Neural cell (in vitro differentiated cells): ENCODE measurements around the gene ARHGAP24. TPM values are rescaled to one million over a fixed set of nuclear protein-coding genes. Genes with fewer than 3 reads are reported as not detected.
A peak's percentile ranks its signal among the peaks of the same experiment; 100 is the strongest.

Source experiments
- H2AFZ ChIP-seq: fragments of 200-600, 300-800 bp; sonication (generic), shearing (Covaris generic); 2 replicates; pipeline ENCODE4 v1.6.0; 2014; ENCODE audit warnings: low read depth, mild to moderate bottlenecking, antibody characterized with exemption, low read length, moderate library complexity
- H3F3A ChIP-seq: fragments of 200-600 bp; shearing (Covaris generic); 2 replicates; pipeline ENCODE4 v1.6.1; 2016; ENCODE audit warnings: mild to moderate bottlenecking, moderate library complexity, mixed read lengths, antibody characterized with exemption, low read length; ENCODE audit not compliant: insufficient read depth, poor library complexity, severe bottlenecking
- H3K27ac ChIP-seq: fragments of 200-600, 300-800 bp; sonication (generic), shearing (Covaris generic); 2 replicates; pipeline ENCODE4 v1.5.1; 2014; ENCODE audit warnings: mild to moderate bottlenecking, low read length, moderate library complexity
- H3K27me3 ChIP-seq: fragments of 300-800, 200-600 bp; sonication (generic), shearing (Covaris generic); 2 replicates; pipeline ENCODE4 v1.6.0; 2014; ENCODE audit warnings: mild to moderate bottlenecking, low read depth, low read length, moderate library complexity; ENCODE audit not compliant: insufficient read depth
- H3K36me3 ChIP-seq: fragments of 300-800, 200-600 bp; sonication (generic), shearing (Covaris generic); 2 replicates; pipeline ENCODE4 v1.5.1; 2014; ENCODE audit warnings: mild to moderate bottlenecking, antibody characterized with exemption, low read length, moderate library complexity; ENCODE audit not compliant: insufficient read depth
- H3K4me2 ChIP-seq: fragments of 300-800, 200-600 bp; sonication (generic), shearing (Covaris generic); 2 replicates; pipeline ENCODE4 v1.6.0; 2014; ENCODE audit warnings: mild to moderate bottlenecking, low read length
- H3K4me3 ChIP-seq: fragments of 300-800, 200-600 bp; sonication (generic), shearing (Covaris generic); 2 replicates; pipeline ENCODE4 v1.5.1; 2014; ENCODE audit warnings: mild to moderate bottlenecking, low read length, moderate library complexity
- H3K79me2 ChIP-seq: fragments of 200-600 bp; shearing (Covaris generic); replicated peaks from 2 replicates; pipeline ENCODE4 v1.6.0; 2014; ENCODE audit warnings: mild to moderate bottlenecking, low read length, moderate library complexity; ENCODE audit not compliant: insufficient read depth
- H3K9ac ChIP-seq: fragments of 300-800, 200-600 bp; sonication (generic), shearing (Covaris generic); 2 replicates; pipeline ENCODE4 v1.6.1; 2016; ENCODE audit warnings: mild to moderate bottlenecking, low read length, mixed read lengths
- H3K9me2 ChIP-seq: fragments of 200-600 bp; shearing (Covaris generic); 2 replicates; pipeline ENCODE4 v1.6.1; 2016; ENCODE audit warnings: mild to moderate bottlenecking, low read length, mixed read lengths; ENCODE audit not compliant: insufficient read depth
- H3K9me3 ChIP-seq: fragments of 200-600, 300-800 bp; sonication (generic), shearing (Covaris generic); 2 replicates; pipeline ENCODE4 v1.6.1; 2016; ENCODE audit warnings: mild to moderate bottlenecking, mixed run types, low read length, moderate library complexity, mixed read lengths
- H4K20me1 ChIP-seq: fragments of 200-600 bp; shearing (Covaris generic); 2 replicates; pipeline ENCODE4 v1.6.1; 2016; ENCODE audit warnings: mild to moderate bottlenecking, mixed run types; ENCODE audit not compliant: insufficient read depth
- CTCF ChIP-seq: fragments of 450-650 bp; IDR thresholded peaks from 2 replicates; pipeline ENCODE4 v1.5.1; 2014; ENCODE audit warnings: antibody characterized with exemption, mild to moderate bottlenecking, moderate library complexity; ENCODE audit not compliant: poor library complexity, severe bottlenecking
- EP300 ChIP-seq: fragments of 450-650 bp; conservative IDR thresholded peaks from 2 replicates; pipeline ENCODE4 v1.6.1; 2014; ENCODE audit warnings: antibody characterized with exemption, mild to moderate bottlenecking, moderate library complexity; ENCODE audit not compliant: poor library complexity, severe bottlenecking
- EZH2 ChIP-seq: fragments of 200-600, 300-800 bp; shearing (Covaris generic), sonication (generic); IDR thresholded peaks from 2 replicates; pipeline ENCODE4 v1.6.1; 2014; ENCODE audit warnings: antibody characterized with exemption, low read length, borderline replicate concordance, mild to moderate bottlenecking; ENCODE audit not compliant: insufficient read depth, poor library complexity, severe bottlenecking
- MXI1 ChIP-seq: fragments of 450-650 bp; conservative IDR thresholded peaks from 2 replicates; pipeline ENCODE4 v1.6.1; 2014; ENCODE audit warnings: antibody characterized with exemption, mild to moderate bottlenecking; ENCODE audit not compliant: poor library complexity, severe bottlenecking
- POLR2AphosphoS5 ChIP-seq: IDR thresholded peaks from 2 replicates; pipeline ENCODE4 v1.6.1; 2012
- RAD21 ChIP-seq: fragments of 450-650 bp; conservative IDR thresholded peaks from 2 replicates; pipeline ENCODE4 v1.6.1; 2014; ENCODE audit warnings: antibody characterized with exemption, mild to moderate bottlenecking, moderate library complexity
- SMC3 ChIP-seq: fragments of 450-650 bp; conservative IDR thresholded peaks from 2 replicates; pipeline ENCODE4 v1.6.1; 2014; ENCODE audit warnings: antibody characterized with exemption, mild to moderate bottlenecking, moderate library complexity; ENCODE audit not compliant: poor library complexity
- TAF1 ChIP-seq: IDR thresholded peaks from 2 replicates; pipeline ENCODE4 v1.6.1; 2012; ENCODE audit warnings: low read depth
- polyA plus RNA-seq: library from polyadenylated mRNA; depleted of rRNA; stranded (reverse); fragments of >200 nt; gene quantifications from 2 replicates; pipeline ENCODE4 v1.2.3, GENCODE V29; 2014
- TF ChIP-seq, protein P1 (sequence below): IDR thresholded peaks from 2 replicates; pipeline ENCODE4 v1.6.1; 2012; ENCODE audit warnings: borderline replicate concordance

Gene ARHGAP24
- polyA plus RNA-seq, 1 donor from 2014 or later = 2.9 TPM

DNA sequence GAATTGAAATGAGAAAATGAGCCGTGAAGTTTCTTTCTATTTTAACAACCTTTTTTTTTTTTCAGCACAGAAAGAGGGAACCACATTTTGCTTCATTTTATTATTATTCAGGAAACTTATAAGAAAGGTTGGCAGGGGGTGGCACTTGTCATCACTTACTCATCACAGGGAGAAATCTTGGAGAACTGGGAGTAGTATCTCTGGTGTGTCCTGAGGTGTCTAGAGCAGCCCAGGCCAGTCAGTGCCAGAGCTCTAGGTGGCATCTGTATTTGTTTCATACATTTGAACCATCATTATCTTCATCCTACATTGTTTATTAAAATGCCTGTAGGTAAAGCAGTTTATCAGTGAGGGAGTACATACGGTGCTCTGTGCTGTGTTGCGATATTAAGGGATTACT is 43.8 kb upstream of the ARHGAP24 start:
- no peaks in the 10 kb centered on the region for H3F3A ChIP-seq
- TF ChIP-seq TAF1 = no peak
- TF ChIP-seq MXI1 = no peak
- no peak for TF ChIP-seq EZH2
- TF ChIP-seq SMC3 = no peak
- TF ChIP-seq RAD21 = no peak
- TF ChIP-seq EP300 = no peak
- no peak for TF ChIP-seq CTCF
- TF ChIP-seq POLR2AphosphoS5 = no peak
- TF ChIP-seq, protein P1, sequence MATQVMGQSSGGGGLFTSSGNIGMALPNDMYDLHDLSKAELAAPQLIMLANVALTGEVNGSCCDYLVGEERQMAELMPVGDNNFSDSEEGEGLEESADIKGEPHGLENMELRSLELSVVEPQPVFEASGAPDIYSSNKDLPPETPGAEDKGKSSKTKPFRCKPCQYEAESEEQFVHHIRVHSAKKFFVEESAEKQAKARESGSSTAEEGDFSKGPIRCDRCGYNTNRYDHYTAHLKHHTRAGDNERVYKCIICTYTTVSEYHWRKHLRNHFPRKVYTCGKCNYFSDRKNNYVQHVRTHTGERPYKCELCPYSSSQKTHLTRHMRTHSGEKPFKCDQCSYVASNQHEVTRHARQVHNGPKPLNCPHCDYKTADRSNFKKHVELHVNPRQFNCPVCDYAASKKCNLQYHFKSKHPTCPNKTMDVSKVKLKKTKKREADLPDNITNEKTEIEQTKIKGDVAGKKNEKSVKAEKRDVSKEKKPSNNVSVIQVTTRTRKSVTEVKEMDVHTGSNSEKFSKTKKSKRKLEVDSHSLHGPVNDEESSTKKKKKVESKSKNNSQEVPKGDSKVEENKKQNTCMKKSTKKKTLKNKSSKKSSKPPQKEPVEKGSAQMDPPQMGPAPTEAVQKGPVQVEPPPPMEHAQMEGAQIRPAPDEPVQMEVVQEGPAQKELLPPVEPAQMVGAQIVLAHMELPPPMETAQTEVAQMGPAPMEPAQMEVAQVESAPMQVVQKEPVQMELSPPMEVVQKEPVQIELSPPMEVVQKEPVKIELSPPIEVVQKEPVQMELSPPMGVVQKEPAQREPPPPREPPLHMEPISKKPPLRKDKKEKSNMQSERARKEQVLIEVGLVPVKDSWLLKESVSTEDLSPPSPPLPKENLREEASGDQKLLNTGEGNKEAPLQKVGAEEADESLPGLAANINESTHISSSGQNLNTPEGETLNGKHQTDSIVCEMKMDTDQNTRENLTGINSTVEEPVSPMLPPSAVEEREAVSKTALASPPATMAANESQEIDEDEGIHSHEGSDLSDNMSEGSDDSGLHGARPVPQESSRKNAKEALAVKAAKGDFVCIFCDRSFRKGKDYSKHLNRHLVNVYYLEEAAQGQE = no peak
- no peak overlapping the region for H3K4me3 ChIP-seq
- no peak overlapping the region for H2AFZ ChIP-seq
- H3K9ac ChIP-seq = no peak overlapping the region
- H3K27ac ChIP-seq = no peak overlapping the region
- no peaks in the 10 kb centered on the region for H3K9me2 ChIP-seq
- no peaks in the 10 kb centered on the region for H3K36me3 ChIP-seq
- H3K9me3 ChIP-seq = no peaks in the 10 kb centered on the region
- no peaks in the 10 kb centered on the region for H3K79me2 ChIP-seq
- H3K27me3 ChIP-seq = no peaks in the 10 kb centered on the region
- no peaks in the 10 kb centered on the region for H4K20me1 ChIP-seq
- no peak overlapping the region for H3K4me2 ChIP-seq

DNA sequence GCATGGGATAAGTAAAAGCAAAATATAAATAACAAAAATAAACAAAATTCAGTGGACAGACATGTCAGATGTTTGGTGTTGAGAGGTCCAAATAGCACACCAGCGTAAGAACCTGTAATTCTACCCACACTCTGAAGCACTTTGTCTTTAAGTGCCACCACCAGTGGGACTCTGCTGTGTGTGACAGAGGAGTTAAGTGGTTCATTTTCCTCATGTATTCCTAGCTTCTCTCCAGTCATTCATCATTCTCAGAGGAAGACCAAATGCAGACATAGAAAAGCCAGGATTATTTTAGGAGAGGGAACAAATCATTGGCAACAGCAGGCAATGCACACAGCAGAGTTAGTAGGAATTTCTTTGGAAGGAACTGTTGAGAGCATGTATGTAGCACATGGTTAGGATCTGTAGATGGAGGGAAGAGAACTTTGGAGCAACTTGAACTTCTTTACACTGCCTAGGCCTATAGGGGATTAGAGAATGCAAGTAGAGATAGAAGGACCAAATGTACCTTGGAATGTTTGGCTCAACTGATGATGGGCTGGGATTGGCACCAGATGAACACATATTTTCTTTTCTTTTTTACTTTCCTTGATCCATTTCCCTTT is 43.0 kb upstream of the ARHGAP24 start:
- H4K20me1 ChIP-seq = no peaks in the 10 kb centered on the region
- no peaks in the 10 kb centered on the region for H3K9me3 ChIP-seq
- no peaks in the 10 kb centered on the region for H3K36me3 ChIP-seq
- H3F3A ChIP-seq = no peaks in the 10 kb centered on the region
- no peak overlapping the region for H3K9ac ChIP-seq
- H3K4me2 ChIP-seq = no peak overlapping the region
- no peaks in the 10 kb centered on the region for H3K79me2 ChIP-seq
- no peak overlapping the region for H2AFZ ChIP-seq
- no peak overlapping the region for H3K27ac ChIP-seq
- H3K9me2 ChIP-seq = no peaks in the 10 kb centered on the region
- TF ChIP-seq, protein P1 = peak; percentile 30
- TF ChIP-seq MXI1 = no peak
- H3K4me3 ChIP-seq = no peak overlapping the region
- H3K27me3 ChIP-seq = no peaks in the 10 kb centered on the region
